Tibial nerve (tissue), 3 donors: ENCODE results near the gene CAPN8.

Experiments
- EP300 ChIP-seq, 2 donors: sonication (generic); formaldehyde crosslinking; IDR thresholded peaks; one replicate each; pipeline ENCODE4 v1.6.1; 2017; ENCODE audit warnings: antibody characterized with exemption in 2 of 2, mild to moderate bottlenecking in 1 of 2
- POLR2A ChIP-seq, 2 donors: fragments of 450-650 bp; IDR thresholded peaks; one replicate each; pipeline ENCODE4 v1.6.1; 2017; ENCODE audit warnings: antibody characterized with exemption in 2 of 2, mild to moderate bottlenecking in 2 of 2, moderate library complexity in 2 of 2

GRCh38 chr1:223706077-223706973 lies 40.8 kb upstream of the CAPN8 start:
- TF ChIP-seq EP300 (IDR thresholded peaks at IDR 0.05) (no peak), POLR2A (IDR thresholded peaks at IDR 0.05) (no peak)
